Activated CD4-positive, alpha-beta T cell treated with anti-CD3 and anti-CD28 coated beads, Interleukin-2, amount 10 ng/mL, durations not matched to agents 7 days and 5 days (primary cell): Measurements from ENCODE around the gene NBEAL2. TPM values are rescaled to one million over a fixed set of nuclear protein-coding genes. Genes with fewer than 3 reads are reported as not detected.

Source experiments
- CTCF ChIA-PET: fragments of 350-600 bp; sonication (Branson Sonifier 250); formaldehyde crosslinking; loops from one replicate; lab custom pipeline; 2021; ENCODE audit warnings: antibody characterized with exemption; lab: Charles Lee
- POLR2A ChIA-PET: fragments of 350-600 bp; sonication (Branson Sonifier 250); formaldehyde crosslinking; loops from one replicate; lab custom pipeline; 2021; ENCODE audit warnings: antibody characterized with exemption; lab: Charles Lee
- DNase-seq: peaks from one replicate; pipeline ENCODE4 v3.0.0-alpha.2; 2020
- H3K27ac Mint-ChIP-seq: one replicate; pipeline ENCODE4 v1.8.0; 2021; ENCODE audit warnings: mild to moderate bottlenecking, moderate library complexity, mixed read lengths
- H3K27me3 Mint-ChIP-seq: one replicate; pipeline ENCODE4 v1.8.0; 2021; ENCODE audit warnings: mixed read lengths
- H3K36me3 Mint-ChIP-seq: one replicate; pipeline ENCODE4 v1.8.0; 2021; ENCODE audit warnings: low read depth, mixed read lengths
- H3K4me1 Mint-ChIP-seq: one replicate; pipeline ENCODE4 v1.8.0; 2021; ENCODE audit warnings: mixed read lengths
- H3K4me3 Mint-ChIP-seq: one replicate; pipeline ENCODE4 v1.8.0; 2021; ENCODE audit warnings: mild to moderate bottlenecking, moderate library complexity, mixed read lengths
- H3K9me3 Mint-ChIP-seq: one replicate; pipeline ENCODE4 v1.8.0; 2021; ENCODE audit warnings: mixed read lengths
- total RNA-seq, 2 experiments: library from RNA; stranded (reverse); gene quantifications; one replicate each; pipeline ENCODE4 v1.2.3, GENCODE V29; 2021

NBEAL2 gene
- total RNA-seq, 2 experiments from 2014 or later, result 194 to 212 TPM

GRCh38 chr3:46991406-46992165 is 12.1 kb downstream of the NBEAL2 start:
- no peaks in the 10 kb centered on the region for H3K27me3 Mint-ChIP-seq
- H3K9me3 Mint-ChIP-seq, result no peaks in the 10 kb centered on the region
- no peak for DNase-seq
- peaks cover 41% of the 10 kb centered on the region for H3K4me1 Mint-ChIP-seq
- ChIA-PET CTCF (interaction anchor here (0.8 kb wide), 1 partner anchor 12 kb away, joined by 3 read pairs; the partner anchor contains the start of gene NBEAL2), POLR2A (interaction anchor here (0.6 kb wide), 1 partner anchor 14 kb away, joined by 3 read pairs; no protein-coding TSS in a partner anchor)
- H3K27ac Mint-ChIP-seq, result peak overlapping the region; percentile 19
- H3K4me3 Mint-ChIP-seq, result no peak overlapping the region
- peaks cover 45% of the 10 kb centered on the region for H3K36me3 Mint-ChIP-seq

- no peak for DNase-seq
- Mint-ChIP-seq H3K27ac (no peak overlapping the region), H3K27me3 (no peaks in the 10 kb centered on the region), H3K4me3 (no peak overlapping the region), H3K9me3 (no peaks in the 10 kb centered on the region), H3K4me1 (peaks cover 40% of the 10 kb centered on the region), H3K36me3 (peaks cover 45% of the 10 kb centered on the region)
- CTCF ChIA-PET, result interaction anchor here (0.8 kb wide), 1 partner anchor 13 kb away, joined by 3 read pairs; the partner anchor contains the start of gene NBEAL2
- POLR2A ChIA-PET, result interaction anchor here (0.6 kb wide), 1 partner anchor 13 kb away, joined by 3 read pairs; no protein-coding TSS in a partner anchor
Observed at GRCh38 chr3:46992231-46992630, 12.8 kb downstream of the NBEAL2 start.

- no peak for DNase-seq
- peaks cover 34% of the 10 kb centered on the region for H3K4me1 Mint-ChIP-seq
- no peak overlapping the region for H3K4me3 Mint-ChIP-seq
- no peaks in the 10 kb centered on the region for H3K9me3 Mint-ChIP-seq
- H3K27ac Mint-ChIP-seq, result no peak overlapping the region
- CTCF ChIA-PET, result interaction anchor here (0.9 to 2.4 kb wide), 3 partner anchors 9 to 33 kb away, joined by 3 to 6 read pairs (median 5); no protein-coding TSS in a partner anchor
- POLR2A ChIA-PET, result no interaction called here
- H3K36me3 Mint-ChIP-seq, result peaks cover 51% of the 10 kb centered on the region
- no peaks in the 10 kb centered on the region for H3K27me3 Mint-ChIP-seq
Observed at GRCh38 chr3:46993292-46993691, 13.8 kb downstream of the NBEAL2 start.

DNA sequence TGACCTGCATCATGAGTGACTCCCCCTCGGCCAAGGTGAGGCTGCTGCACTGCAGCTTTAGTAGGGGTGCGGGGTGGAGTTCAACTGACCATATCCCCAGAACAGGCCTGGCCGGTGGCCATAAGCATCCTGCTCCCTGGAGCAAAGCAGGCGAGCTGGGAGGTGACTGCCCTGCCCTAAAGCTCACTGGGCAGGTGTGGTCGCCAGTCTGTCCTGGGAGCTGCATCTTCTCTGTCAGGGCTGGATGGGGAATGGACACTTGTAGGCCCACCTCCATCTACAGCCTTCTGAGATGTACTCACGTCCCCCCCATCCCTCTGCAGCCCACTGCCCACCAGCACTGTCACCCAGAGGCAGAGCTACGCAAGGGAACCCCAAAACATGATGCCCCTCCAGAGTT is 14.5 kb downstream of the NBEAL2 start:
- H3K27me3 Mint-ChIP-seq, result no peaks in the 10 kb centered on the region
- H3K9me3 Mint-ChIP-seq, result no peaks in the 10 kb centered on the region
- no peak overlapping the region for H3K27ac Mint-ChIP-seq
- H3K4me3 Mint-ChIP-seq, result no peak overlapping the region
- peaks cover 46% of the 10 kb centered on the region for H3K36me3 Mint-ChIP-seq
- no peak for DNase-seq
- CTCF ChIA-PET, result interaction anchor here (0.7 to 2.4 kb wide), 3 partner anchors 10 to 21 kb away, joined by 3 to 6 read pairs (median 5); no protein-coding TSS in a partner anchor
- POLR2A ChIA-PET, result no interaction called here
- H3K4me1 Mint-ChIP-seq, result peaks cover 27% of the 10 kb centered on the region

DNA sequence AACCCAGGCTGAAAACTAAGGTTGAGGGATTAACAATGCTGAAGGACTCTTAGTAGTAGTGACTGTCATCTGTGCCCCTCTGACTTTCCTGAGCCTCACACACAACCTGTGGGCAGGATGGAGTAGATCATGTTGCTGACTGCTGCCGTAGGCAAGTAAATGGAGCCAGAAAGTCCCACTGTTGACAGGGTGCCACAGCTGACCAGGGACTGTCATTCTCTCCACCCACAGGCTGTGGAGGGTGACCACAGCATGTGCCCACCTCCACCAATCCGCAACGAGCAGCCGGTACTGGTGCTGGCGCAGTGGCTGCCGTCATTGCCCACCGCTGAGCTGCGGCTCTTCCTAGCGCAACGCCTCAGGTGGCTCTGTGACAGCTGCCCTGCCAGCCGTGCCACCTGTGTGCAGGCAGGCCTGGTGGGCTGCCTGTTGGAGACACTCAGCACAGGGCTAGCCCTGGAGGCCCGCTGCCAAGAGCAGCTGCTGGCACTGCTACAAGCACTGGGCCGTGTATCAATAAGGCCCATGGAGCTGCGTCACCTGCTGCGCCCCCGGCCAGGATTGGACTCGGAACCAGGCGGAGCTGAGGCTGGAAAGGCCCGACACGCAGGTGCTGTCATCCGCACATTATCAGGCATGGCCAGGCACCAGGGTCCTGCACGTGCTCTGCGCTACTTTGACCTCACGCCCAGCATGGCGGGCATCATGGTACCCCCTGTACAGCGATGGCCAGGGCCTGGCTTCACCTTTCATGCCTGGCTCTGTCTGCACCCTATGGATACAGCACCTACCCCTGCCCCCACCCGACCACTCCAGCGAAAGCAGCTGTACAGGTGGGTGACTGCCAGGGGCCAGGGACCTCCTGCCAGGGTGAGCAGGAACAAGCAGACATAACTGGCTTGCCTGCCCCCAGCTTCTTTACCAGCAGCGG is 15.6 kb downstream of the NBEAL2 start:
- no peaks in the 10 kb centered on the region for H3K9me3 Mint-ChIP-seq
- H3K4me3 Mint-ChIP-seq, result no peak overlapping the region
- POLR2A ChIA-PET, result interaction anchor here (0.6 kb wide), 1 partner anchor 25 kb away, joined by 3 read pairs; no protein-coding TSS in a partner anchor
- CTCF ChIA-PET, result interaction anchor here (0.6 to 2.4 kb wide), 4 partner anchors 10 to 856 kb away, joined by 3 to 6 read pairs (median 4); no protein-coding TSS in a partner anchor
- H3K4me1 Mint-ChIP-seq, result peaks cover 16% of the 10 kb centered on the region
- no peak for DNase-seq
- no peaks in the 10 kb centered on the region for H3K27me3 Mint-ChIP-seq
- H3K27ac Mint-ChIP-seq, result peak overlapping the region; percentile 9
- H3K36me3 Mint-ChIP-seq, result peaks cover 41% of the 10 kb centered on the region

- H3K27me3 Mint-ChIP-seq, result no peaks in the 10 kb centered on the region
- no peak overlapping the region for H3K27ac Mint-ChIP-seq
- peaks cover 33% of the 10 kb centered on the region for H3K36me3 Mint-ChIP-seq
- POLR2A ChIA-PET, result interaction anchor here (0.6 kb wide), 1 partner anchor 25 kb away, joined by 3 read pairs; no protein-coding TSS in a partner anchor
- CTCF ChIA-PET, result interaction anchor here (0.6 to 1.0 kb wide), 2 partner anchors 9 to 857 kb away, joined by 3 to 5 read pairs; no protein-coding TSS in a partner anchor
- peaks cover 13% of the 10 kb centered on the region for H3K4me1 Mint-ChIP-seq
- H3K4me3 Mint-ChIP-seq, result no peak overlapping the region
- DNase-seq, result no peak
- no peaks in the 10 kb centered on the region for H3K9me3 Mint-ChIP-seq
Observed at GRCh38 chr3:46995901-46996562, 16.6 kb downstream of the NBEAL2 start.

GRCh38 chr3:46996689-46997452 is 17.4 kb downstream of the NBEAL2 start:
- H3K4me1 Mint-ChIP-seq, result peaks cover 13% of the 10 kb centered on the region
- no peak overlapping the region for H3K4me3 Mint-ChIP-seq
- no peaks in the 10 kb centered on the region for H3K27me3 Mint-ChIP-seq
- CTCF ChIA-PET, result interaction anchor here (1.4 kb wide), 1 partner anchor 17 kb away, joined by 4 read pairs; the partner anchor contains the start of gene NBEAL2
- H3K27ac Mint-ChIP-seq, result peak overlapping the region; percentile 52
- H3K36me3 Mint-ChIP-seq, result peaks cover 32% of the 10 kb centered on the region
- POLR2A ChIA-PET, result no interaction called here
- no peaks in the 10 kb centered on the region for H3K9me3 Mint-ChIP-seq
- no peak for DNase-seq

DNA sequence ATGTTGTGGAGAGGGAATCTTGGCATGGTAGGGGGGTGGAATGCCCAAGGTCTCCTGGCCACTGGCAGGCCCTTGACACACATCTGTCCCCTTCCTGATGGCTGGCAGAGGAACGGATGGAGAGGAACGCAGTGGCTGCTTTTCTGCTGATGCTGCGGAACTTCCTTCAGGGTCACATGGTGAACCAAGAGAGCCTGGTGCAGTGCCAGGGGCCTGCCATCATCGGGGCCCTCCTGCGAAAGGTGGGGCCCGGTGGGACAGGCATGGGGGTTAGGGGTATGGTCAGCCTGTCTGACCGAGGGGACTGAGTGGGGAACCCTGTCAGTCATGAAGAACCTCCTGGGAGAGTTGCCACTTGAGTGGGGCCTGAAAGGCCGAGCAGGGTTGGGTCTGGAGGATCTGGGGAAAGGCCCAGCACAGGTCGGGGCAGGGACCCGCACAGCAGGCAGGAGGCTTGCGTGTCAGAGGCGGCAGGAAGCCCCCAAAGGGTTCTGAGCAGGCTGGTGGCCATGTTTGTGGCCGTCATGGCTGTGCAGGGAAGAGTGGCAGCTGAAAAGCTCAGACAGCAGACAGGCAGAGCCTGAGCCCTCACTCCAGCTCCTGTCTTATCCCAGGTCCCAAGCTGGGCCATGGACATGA is 18.1 kb downstream of the NBEAL2 start:
- Mint-ChIP-seq H3K27me3 (no peaks in the 10 kb centered on the region), H3K4me1 (peaks cover 13% of the 10 kb centered on the region), H3K4me3 (no peak overlapping the region), H3K9me3 (no peaks in the 10 kb centered on the region), H3K36me3 (peaks cover 33% of the 10 kb centered on the region), H3K27ac (peak overlapping the region; percentile 52)
- POLR2A ChIA-PET, result no interaction called here
- CTCF ChIA-PET, result interaction anchor here (0.7 to 1.4 kb wide), 2 partner anchors 18 to 83 kb away, joined by 3 to 4 read pairs; partner anchors contain the start of gene NBEAL2
- no peak for DNase-seq

DNA sequence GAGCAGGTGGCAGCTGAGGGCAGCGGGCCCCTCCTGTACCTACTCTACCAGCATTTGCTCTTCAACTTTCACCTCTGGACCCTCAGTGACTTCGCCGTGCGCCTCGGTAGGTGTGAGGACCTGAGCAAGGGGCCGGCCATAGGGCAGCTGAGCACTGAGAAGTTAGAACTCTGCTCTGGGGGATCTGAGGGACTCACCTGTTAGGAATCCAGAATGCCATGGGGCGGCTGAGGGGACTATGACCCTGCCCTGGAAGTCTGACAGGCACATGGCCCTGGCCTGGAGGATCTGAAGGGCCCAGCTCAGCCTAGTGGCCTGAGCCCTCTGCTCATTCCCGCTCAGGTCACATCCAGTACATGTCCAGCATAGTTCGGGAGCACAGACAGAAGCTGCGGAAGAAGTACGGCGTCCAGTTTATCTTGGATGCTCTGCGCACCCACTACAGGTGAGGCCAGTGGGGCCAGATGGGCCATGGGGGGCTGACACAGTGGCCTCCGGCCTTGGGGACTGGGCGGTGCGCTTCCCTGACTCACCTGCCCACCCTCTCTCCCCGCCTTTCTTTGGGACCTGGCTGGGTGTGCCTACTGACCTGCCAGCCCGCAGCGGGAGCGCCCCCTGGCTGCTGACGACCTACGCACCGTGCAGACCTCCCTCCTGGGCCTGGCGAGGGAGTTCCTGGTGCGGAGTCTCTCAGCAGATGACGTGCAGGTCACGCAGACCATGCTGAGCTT is 18.8 kb downstream of the NBEAL2 start:
- CTCF ChIA-PET, result interaction anchor here (0.7 to 1.4 kb wide), 3 partner anchors 19 to 83 kb away, joined by 3 to 4 read pairs (median 3); partner anchors contain the start of gene NBEAL2
- POLR2A ChIA-PET, result no interaction called here
- H3K4me1 Mint-ChIP-seq, result peaks cover 13% of the 10 kb centered on the region
- H3K27ac Mint-ChIP-seq, result peak overlapping the region; percentile 63
- H3K36me3 Mint-ChIP-seq, result peaks cover 33% of the 10 kb centered on the region
- DNase-seq, result peak; percentile 74
- H3K4me3 Mint-ChIP-seq, result no peak overlapping the region
- H3K9me3 Mint-ChIP-seq, result no peaks in the 10 kb centered on the region
- H3K27me3 Mint-ChIP-seq, result no peaks in the 10 kb centered on the region

DNA sequence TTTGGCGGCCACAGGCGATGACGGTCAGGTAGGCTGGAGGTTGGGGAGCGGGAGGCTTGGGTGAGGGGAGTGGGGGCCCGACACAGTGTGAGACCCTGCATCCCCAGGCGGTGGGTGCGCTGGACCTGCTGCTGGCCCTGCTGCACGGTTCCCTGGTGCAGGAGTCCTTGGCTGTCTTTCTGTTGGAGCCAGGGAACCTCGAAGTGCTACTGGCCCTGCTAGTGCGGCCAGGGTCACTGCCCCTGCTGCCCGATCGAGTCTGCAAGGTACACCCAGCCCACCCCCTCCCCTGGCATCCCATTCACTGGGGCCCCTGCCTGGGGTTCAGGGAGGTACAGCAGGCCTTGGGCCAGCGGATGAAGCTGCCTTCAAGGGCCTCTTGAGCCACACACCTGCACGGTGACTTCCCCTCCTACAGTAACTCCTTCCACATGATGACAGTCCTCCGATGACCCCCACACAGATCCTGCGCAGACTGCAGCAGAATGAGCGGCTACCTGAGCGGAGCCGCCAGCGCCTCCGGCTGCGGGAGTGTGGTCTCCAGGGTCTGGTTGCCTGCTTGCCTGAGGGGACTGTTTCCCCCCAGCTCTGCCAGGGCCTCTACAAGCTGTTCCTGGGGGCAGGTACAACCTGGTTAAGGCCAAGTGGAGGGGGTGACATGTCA is 19.5 kb downstream of the NBEAL2 start:
- Mint-ChIP-seq H3K36me3 (peaks cover 35% of the 10 kb centered on the region), H3K4me1 (peaks cover 13% of the 10 kb centered on the region), H3K27ac (no peak overlapping the region), H3K27me3 (no peaks in the 10 kb centered on the region), H3K9me3 (no peaks in the 10 kb centered on the region), H3K4me3 (no peak overlapping the region)
- ChIA-PET POLR2A (no interaction called here), CTCF (interaction anchor here (1.1 to 1.2 kb wide), 2 partner anchors 52 to 64 kb away, joined by 3 read pairs; no protein-coding TSS in a partner anchor)
- no peak for DNase-seq
